GM12865 (cell line): Measurements from ENCODE around the gene USP37.

ENCODE experiments used
- DNase-seq: peaks from one replicate; pipeline ENCODE4 v3.0.0; 2010; ENCODE audit warnings: low read depth
- H3K4me3 ChIP-seq: 2 replicates; pipeline ENCODE4 v1.5.1; 2011; ENCODE audit warnings: mild to moderate bottlenecking, low read depth, low read length, control low read depth
- TF ChIP-seq, protein P1 (sequence below): IDR thresholded peaks from 2 replicates; pipeline ENCODE4 v1.5.1; 2011; ENCODE audit warnings: low read length, control low read depth, low read depth, inconsistent platforms; ENCODE audit not compliant: insufficient read depth; ENCODE audit errors: missing control alignments

USP37 gene

DNA sequence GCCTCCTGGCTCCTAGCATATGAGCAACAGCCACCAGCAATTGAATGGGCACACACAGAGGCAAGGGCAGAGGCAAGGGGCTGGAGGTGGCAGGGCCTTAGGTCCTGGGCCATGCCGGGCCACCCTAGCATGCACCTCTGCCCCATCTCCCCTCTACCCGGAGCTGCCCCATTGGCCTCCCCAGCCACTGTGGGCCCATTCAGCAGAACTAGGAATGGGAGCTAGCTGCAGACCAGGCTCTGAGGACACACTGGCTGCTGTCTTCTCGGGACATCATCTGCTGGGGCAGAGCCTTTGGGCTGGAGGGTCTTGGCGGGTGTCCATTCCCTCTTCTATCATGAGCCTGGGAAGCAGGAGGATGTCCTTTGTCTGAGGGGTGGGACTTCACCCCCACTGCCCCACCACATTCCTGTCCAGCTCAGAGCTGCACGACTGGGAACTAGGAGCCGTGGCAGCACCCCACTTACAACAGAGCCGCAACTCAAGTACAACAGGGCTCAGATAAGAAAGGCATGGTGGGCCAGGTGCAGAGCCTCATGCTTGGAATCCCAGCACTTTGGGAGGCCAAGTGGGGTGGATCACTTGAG, 148.4 kb downstream of the USP37 start:
- DNase-seq = no peak
- H3K4me3 ChIP-seq = no peak overlapping the region
- TF ChIP-seq, protein P1, sequence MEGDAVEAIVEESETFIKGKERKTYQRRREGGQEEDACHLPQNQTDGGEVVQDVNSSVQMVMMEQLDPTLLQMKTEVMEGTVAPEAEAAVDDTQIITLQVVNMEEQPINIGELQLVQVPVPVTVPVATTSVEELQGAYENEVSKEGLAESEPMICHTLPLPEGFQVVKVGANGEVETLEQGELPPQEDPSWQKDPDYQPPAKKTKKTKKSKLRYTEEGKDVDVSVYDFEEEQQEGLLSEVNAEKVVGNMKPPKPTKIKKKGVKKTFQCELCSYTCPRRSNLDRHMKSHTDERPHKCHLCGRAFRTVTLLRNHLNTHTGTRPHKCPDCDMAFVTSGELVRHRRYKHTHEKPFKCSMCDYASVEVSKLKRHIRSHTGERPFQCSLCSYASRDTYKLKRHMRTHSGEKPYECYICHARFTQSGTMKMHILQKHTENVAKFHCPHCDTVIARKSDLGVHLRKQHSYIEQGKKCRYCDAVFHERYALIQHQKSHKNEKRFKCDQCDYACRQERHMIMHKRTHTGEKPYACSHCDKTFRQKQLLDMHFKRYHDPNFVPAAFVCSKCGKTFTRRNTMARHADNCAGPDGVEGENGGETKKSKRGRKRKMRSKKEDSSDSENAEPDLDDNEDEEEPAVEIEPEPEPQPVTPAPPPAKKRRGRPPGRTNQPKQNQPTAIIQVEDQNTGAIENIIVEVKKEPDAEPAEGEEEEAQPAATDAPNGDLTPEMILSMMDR = no peak

DNA sequence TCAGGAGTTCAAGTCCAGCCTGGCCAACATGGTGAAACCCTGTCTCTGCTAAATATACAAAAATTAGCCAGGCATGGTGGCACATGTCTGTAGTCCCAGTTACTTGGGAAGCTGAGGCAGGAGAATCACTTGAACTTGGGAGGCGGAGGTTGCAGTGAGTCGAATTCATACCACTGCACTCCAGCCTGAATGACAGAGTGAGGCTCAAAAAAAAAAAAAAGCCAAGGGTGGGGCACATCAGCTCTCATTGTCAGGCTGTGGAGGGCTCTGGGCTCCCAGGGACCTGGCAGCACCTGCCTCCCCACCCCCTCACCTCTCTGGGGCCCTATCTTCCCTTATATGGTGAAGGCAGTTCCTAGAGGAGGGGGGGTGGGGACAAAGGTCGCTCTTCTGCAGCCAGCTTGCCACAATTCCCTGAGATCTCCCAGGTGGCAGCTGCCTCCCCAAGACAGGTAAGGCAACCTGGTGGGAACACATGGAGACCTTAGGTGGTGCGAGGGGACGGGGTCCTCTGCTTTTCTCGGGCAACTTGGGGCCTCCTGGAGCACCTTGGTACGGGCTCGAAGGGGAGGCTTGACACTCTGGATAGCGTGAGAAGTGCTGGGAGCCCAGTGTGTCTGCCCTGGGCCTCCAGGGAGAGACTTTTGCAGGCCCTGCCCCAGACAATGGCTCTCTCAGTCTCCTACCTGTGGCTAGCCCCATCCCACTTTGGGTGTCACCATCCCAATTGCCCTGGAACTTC, 149.3 kb downstream of the USP37 start, which contains the start of gene VIL1:
Gene VIL1, plus strand, starts transcription at position 407 of the 742 bp plus-strand sequence. CDS start 4,656 bp downstream, outside the sequence.
- no peak within 1 kb of the TSS for H3K4me3 ChIP-seq
- TF ChIP-seq, protein P1 = no peak
- DNase-seq = no peak

DNA sequence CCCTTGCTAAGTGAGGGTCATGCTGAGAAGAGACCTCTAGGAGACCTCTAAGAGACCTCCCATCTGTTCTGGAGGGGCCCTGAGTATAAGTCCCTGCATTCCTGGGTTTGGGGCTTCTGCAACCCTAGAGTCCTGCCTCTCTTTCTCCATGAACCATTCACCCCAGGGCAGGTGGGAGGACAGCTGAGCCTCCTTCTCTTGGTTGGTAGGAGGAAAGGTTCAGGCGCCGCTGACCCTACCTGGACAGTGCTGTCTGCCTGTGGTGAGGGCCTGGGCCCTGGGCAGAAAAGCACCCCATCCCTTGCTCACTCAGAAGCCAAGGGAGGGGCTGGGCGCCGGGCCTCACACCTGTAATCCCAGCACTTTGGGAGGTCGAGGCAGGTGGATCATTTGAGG, 149.8 kb downstream of the USP37 start:
- TF ChIP-seq, protein P1 = no peak
- DNase-seq = no peak
- H3K4me3 ChIP-seq = no peak overlapping the region

DNA sequence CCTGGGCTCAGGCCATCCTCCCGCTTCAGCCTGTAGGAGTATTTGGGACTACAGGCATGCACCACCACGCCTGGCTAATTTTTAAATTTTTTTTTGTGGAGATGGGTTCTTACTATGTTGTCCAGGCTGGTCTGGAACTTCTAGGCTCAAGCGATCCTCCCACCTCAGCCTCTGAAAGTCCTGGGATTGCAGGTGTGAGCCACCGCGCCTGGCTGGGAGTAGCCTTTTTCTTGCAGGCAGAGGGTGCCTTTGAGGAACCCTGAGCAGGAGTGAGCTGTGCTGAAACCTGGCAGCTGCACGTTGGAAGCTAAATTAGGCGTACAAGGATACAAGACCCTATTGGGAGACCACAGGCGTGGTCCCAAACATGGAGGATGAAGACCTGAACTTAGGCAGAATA, 160.4 kb downstream of the USP37 start:
- H3K4me3 ChIP-seq = no peak overlapping the region
- TF ChIP-seq, protein P1 = no peak

DNA sequence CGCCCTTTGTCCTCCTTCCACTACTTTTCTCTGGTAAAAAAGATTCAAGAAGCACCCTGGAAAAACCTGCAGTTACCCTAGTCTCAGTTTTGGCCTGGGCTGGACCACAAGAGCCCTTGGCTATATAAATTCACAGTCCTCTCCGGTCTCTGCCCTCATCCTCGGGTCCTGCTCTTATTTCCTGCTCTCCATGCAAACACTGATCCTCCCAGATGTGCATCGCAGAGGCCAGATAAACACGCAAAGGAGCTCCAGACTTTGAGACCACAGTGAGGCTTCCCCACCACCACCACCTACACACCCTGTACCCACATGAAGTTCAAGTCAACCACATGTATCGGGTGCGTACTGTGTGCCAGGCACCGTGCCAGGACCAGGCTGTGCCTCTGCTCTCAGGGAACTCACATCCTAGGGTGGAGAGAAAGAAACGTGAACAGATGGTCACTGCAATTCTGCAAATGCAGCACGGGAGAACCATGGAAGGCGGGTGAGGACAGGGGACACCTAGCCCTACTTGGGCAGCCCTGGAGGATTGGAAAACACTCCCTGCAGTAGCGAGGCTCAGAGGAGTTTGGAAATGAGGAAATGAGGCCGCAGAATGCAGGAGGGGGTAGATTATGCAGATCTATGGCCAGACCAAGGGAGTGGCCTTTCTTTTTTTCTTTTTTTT, 161.1 kb downstream of the USP37 start:
- peak; percentile 52 for DNase-seq
- peak overlapping the region; percentile 56 for H3K4me3 ChIP-seq
- TF ChIP-seq, protein P1 = no peak

More for the DNA sequence above, 160.4 kb downstream of the USP37 start:
- DNase-seq = no peak

DNA sequence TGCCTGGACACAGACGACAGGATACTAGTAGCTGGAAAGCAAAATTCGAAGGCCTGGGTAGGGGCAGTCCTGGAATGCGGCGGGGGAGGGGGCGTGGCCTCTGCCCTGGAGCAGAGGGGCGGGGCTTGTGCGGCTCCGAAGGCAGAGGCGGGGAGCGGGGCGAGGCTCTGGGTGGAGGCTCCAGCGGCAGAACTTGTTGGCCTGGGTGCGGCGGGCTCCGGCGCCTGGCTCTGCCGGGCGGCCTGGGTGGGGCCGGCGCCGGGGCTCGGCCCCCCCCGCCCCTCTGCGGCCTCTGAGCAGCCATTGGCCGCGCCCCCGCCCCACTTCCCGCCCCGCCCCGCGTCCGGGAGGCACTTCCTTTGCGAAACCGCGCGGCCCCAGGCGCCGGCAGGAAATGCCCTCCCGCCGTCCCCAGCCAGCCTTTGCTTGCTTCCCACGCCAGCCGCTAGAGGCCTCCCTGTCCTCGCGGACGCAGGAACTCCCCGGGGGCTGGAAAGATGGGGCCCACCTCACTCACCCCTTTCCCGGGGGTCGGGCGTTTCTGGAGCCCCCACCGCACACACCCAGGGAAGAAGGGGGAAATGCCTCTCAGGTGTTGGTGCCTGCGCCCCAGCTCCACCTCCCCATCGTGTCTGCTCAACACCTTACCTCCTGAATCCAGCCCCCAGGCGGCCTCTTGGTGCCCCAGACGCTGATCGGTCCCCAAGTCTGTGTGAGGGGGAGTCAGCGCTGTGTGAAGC, 161.8 kb downstream of the USP37 start:
- peak overlapping the region; percentile 56 for H3K4me3 ChIP-seq
- peak; percentile 96 for DNase-seq
- TF ChIP-seq, protein P1 = peak; percentile 77
